Central memory CD8-positive, alpha-beta T cell (primary cell): ENCODE data around the gene CDKN2B-AS1.
"Not testable (repeated sequence)": the region's sequence is repeated elsewhere in the genome, so short reads cannot be mapped to it uniquely, and the experiment has no call there.

Source experiments
- ATAC-seq: fragments of 150-1000 bp; cut with Tn5 transposase; replicated peaks from 2 replicates; pipeline ENCODE4 v1.10.0; 2022; ENCODE audit warnings: mild to moderate bottlenecking, moderate FRiP score, moderate number of reproducible peaks; ENCODE audit not compliant: poor library complexity, severe bottlenecking; ENCODE audit errors: extremely low read depth
- DNase-seq, 2 donors: peaks; one replicate each; pipeline ENCODE4 v3.0.0; 2021; ENCODE audit warnings: low spot score in 2 of 2
- H3K27ac Mint-ChIP-seq: one replicate; pipeline ENCODE4 v1.8.0; 2022; ENCODE audit warnings: low read depth, mild to moderate bottlenecking, moderate library complexity, mixed read lengths
- H3K27me3 Mint-ChIP-seq: one replicate; pipeline ENCODE4 v1.8.0; 2022; ENCODE audit warnings: mixed read lengths
- H3K36me3 Mint-ChIP-seq: one replicate; pipeline ENCODE4 v1.8.0; 2022; ENCODE audit warnings: mild to moderate bottlenecking, moderate library complexity, mixed read lengths; ENCODE audit not compliant: insufficient read depth
- H3K4me1 Mint-ChIP-seq: one replicate; pipeline ENCODE4 v1.8.0; 2022; ENCODE audit warnings: mixed read lengths
- H3K4me3 Mint-ChIP-seq: one replicate; pipeline ENCODE4 v1.8.0; 2022; ENCODE audit warnings: mild to moderate bottlenecking, moderate library complexity, mixed read lengths
- H3K9me3 Mint-ChIP-seq: one replicate; pipeline ENCODE4 v1.8.0; 2022; ENCODE audit warnings: mixed read lengths

CDKN2B-AS1 gene

DNA sequence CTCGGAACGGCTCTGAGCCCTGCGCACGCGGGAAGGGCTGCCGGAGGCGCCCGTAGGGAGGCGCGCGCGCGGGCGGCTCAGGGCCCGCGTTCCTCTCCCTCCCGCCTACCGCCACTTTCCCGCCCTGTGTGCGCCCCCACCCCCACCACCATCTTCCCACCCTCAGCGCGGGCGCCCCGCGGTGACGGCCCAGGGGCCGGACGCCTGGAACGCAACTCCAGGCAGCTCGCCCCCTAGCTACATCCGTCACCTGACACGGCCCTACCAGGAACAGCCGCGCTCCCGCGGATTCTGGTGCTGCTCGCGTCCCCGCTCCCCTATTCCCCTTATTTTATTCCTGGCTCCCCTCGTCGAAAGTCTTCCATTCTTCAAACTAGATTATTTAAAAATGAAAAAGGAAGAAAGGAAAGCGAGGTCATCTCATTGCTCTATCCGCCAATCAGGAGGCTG, at the start of gene CDKN2B-AS1:
CDKN2B-AS1 (plus strand) TSS at position 236 of the 450 bp plus-strand sequence.
- peak within 1 kb of the TSS; percentile 97 for H3K27ac Mint-ChIP-seq
- peak within 1 kb of the TSS; percentile 96 for H3K4me3 Mint-ChIP-seq
- no peaks in the 10 kb centered on the region for H3K27me3 Mint-ChIP-seq
- peaks cover 10% of the 10 kb centered on the region for H3K36me3 Mint-ChIP-seq
- peaks cover 26% of the 10 kb centered on the region for H3K4me1 Mint-ChIP-seq
- ATAC-seq (peak; percentile 38), DNase-seq (peak in 1 of 2 donors; percentile 35)
- H3K9me3 Mint-ChIP-seq, result no peaks in the 10 kb centered on the region

DNA sequence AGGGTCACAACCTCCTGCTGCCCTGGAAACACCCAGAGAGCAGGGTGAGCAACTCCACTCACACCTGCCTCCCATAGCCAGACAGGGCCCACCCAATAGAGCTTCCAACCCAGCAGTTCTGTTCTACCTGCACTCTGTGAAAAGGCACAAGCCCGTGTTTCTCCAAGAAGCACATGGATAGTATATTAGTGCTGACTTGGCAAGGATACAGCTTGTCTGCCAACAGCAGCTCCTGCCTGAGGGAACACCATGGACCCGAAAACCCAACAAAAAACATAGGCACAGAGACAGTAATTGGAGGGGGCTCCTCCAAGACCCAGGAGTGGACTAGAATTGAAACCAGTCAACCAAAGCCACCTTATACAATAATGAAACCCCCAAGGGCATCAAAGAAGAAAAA, 49.0 kb upstream of the CDKN2B-AS1 start:
- Mint-ChIP-seq H3K4me3 (no peak overlapping the region), H3K27me3 (peaks cover 46% of the 10 kb centered on the region), H3K27ac (no peak overlapping the region), H3K9me3 (no peaks in the 10 kb centered on the region), H3K36me3 (no peaks in the 10 kb centered on the region), H3K4me1 (no peaks in the 10 kb centered on the region)
- ATAC-seq (no peak), DNase-seq (no peak)

DNA sequence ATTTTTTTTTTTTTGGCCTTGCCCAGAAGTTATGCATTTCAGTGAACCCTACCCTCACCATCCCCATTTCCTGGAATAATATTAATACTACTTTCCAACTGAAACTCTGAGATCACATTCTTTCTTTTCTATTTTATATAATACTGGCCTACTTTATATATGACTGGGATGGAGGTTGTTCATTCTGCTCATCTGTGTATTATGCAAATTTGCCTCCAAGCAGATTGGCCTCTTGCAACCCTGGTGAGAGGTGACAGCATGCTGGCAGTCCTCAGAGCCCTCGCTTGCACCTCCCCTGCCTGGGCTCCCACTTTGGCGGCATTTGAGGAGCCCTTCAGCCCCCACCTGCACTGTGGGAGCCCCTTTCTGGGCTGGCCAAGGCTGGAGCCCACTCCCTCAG, 35.8 kb upstream of the CDKN2B-AS1 start:
- no peaks in the 10 kb centered on the region for H3K9me3 Mint-ChIP-seq
- no peak overlapping the region for H3K27ac Mint-ChIP-seq
- peaks cover 6% of the 10 kb centered on the region for H3K36me3 Mint-ChIP-seq
- DNase-seq (no peak), ATAC-seq (no peak)
- H3K27me3 Mint-ChIP-seq, result peaks cover 53% of the 10 kb centered on the region
- no peaks in the 10 kb centered on the region for H3K4me1 Mint-ChIP-seq
- H3K4me3 Mint-ChIP-seq, result no peak overlapping the region

DNA sequence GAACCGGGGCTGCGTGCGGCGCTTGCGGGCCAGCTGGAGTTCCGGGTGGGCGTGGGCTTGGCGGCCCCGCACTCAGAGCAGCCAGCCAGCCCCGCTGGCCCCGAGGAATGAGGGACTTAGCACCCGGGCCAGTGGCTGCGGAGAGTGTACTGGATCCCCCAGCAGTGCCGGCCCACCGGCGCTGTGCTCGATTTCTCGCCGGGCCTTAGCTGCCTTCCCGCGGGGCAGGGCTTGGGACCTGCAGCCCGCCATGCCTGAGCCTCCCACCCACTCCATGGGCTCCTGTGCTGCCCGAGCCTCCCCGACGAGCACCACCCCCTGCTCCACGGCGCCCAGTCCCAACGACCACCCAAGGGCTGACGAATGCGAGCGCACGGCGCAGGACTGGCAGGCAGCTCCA, 35.3 kb upstream of the CDKN2B-AS1 start:
- not testable (repeated sequence) for H3K36me3 Mint-ChIP-seq
- peaks cover 53% of the 10 kb centered on the region for H3K27me3 Mint-ChIP-seq

DNA sequence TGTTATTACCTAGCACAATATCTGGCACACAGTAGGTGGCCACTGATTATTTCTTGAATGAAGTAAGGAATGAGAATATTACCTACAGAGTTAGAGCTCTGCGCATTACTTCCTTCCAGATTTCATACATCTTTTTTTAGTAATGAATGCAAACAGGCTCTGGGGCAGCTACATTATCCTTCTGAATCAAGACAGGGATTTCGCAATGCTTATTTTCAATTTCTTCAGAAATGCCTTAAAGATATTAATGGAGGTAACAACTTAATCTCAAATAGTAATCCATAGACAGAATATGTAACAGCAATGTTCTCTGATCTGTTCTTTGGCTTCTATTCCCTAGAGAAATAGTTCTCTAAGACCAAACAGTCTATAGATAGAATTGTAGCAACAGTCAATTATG, 33.0 kb upstream of the CDKN2B-AS1 start:
- Mint-ChIP-seq H3K27me3 (peaks cover 72% of the 10 kb centered on the region), H3K36me3 (peaks cover 16% of the 10 kb centered on the region), H3K9me3 (no peaks in the 10 kb centered on the region), H3K4me3 (no peak overlapping the region), H3K4me1 (peaks cover 10% of the 10 kb centered on the region), H3K27ac (no peak overlapping the region)
- DNase-seq (no peak), ATAC-seq (no peak)

More for the DNA sequence above, 35.3 kb upstream of the CDKN2B-AS1 start:
- H3K4me3 Mint-ChIP-seq, ATAC-seq, H3K27ac Mint-ChIP-seq, DNase-seq, H3K4me1 Mint-ChIP-seq, H3K9me3 Mint-ChIP-seq: not testable (repeated sequence)

DNA sequence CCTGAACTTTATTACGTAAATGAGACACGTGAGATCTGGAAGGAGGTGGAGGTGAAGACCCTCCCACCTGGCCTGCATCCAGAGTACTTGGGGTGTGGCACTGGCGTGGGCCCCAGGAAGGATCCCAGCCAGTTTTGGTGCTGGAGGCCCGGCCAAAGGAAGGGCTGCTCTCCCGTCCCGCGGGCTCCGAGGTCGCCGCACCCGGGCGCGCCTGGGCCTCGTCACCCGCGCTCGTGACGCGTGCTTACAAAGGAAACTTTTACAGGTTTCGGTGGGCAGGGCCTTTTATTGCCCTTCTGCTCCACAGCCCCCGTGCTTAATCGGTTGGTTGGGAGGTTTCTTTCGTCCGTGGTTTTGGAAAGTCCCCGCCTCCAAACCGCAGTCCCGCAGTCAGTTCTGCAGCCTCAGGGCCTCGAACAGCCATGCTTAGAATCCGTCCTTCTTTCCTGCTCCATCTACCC, 29.6 kb upstream of the CDKN2B-AS1 start:
- H3K27me3 Mint-ChIP-seq, result peaks cover 100% of the 10 kb centered on the region
- H3K27ac Mint-ChIP-seq, result no peak overlapping the region
- peak overlapping the region; percentile 69 for H3K4me3 Mint-ChIP-seq
- peaks cover 16% of the 10 kb centered on the region for H3K4me1 Mint-ChIP-seq
- H3K36me3 Mint-ChIP-seq, result peaks cover 32% of the 10 kb centered on the region
- peak in 1 of 2 donors; percentile 36 for DNase-seq
- ATAC-seq, result peak; percentile 72
- peaks cover 9% of the 10 kb centered on the region for H3K9me3 Mint-ChIP-seq

DNA sequence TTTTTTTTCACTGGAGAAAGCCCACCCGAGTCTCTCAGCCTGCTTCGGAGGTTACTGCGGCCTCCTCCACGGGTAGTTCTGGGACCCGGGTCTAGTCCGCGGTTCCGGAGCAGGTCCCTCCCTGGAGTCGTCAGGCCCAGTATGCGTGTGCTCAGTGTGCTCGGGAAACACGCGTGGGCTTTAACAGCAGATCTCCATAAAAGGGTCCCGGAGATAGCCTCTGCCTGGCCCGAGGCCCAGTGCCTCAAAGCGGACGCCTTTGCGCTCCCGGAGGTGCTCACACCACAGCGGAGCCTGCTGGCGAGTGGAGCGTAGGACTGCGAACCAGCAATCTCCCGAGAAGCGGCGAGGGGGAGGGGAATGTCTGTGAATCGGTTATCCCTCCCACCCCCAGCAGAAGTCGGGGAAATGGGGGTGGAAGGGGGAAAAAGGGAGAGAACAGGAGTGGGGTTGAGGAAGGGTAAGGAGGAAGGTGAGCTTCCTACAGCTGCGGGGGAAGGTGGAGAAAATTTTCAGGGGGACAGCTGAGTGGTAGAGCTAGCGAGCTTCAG, 29.1 kb upstream of the CDKN2B-AS1 start:
- ATAC-seq (peak; percentile 60), DNase-seq (no peak)
- Mint-ChIP-seq H3K27ac (no peak overlapping the region), H3K4me3 (peak overlapping the region; percentile 69), H3K4me1 (peaks cover 16% of the 10 kb centered on the region), H3K9me3 (peaks cover 12% of the 10 kb centered on the region), H3K36me3 (peaks cover 32% of the 10 kb centered on the region), H3K27me3 (peaks cover 100% of the 10 kb centered on the region)

DNA sequence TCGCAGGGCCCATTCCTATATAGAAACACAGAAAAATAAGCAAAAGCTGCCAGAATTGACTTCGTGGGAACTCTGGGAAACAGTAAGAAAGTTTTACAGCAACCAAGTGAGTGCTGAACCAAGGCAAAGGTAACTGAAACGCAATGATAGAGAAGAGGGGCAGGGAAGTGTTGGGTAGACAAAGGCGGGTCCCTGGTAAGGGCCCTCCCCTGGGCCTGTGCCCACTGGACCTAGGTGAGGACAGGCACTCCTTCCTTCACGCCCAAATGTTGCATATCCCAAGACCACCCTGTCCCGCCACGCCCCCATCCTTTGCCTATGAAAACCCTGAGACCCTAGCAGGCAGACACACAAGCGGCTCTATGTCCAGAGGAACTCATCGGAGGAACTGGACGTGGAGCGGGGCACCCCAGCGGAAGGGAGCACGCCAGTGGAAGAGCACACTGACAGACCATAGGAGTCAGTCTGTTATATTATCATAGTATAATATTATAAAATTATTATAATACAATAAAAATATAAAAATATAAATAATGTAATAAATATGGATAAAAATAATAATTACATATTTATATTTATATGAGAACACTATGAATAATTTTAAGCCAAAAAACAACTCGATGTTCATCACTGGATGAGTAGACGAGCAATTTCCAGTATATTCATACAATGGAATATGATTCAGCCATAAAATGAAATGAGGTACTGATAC, 28.3 kb upstream of the CDKN2B-AS1 start:
- Mint-ChIP-seq H3K27me3 (peaks cover 100% of the 10 kb centered on the region), H3K4me3 (peak overlapping the region; percentile 69), H3K4me1 (peaks cover 16% of the 10 kb centered on the region), H3K27ac (no peak overlapping the region), H3K36me3 (peaks cover 32% of the 10 kb centered on the region), H3K9me3 (peaks cover 12% of the 10 kb centered on the region)
- no peak for ATAC-seq
- no peak for DNase-seq

DNA sequence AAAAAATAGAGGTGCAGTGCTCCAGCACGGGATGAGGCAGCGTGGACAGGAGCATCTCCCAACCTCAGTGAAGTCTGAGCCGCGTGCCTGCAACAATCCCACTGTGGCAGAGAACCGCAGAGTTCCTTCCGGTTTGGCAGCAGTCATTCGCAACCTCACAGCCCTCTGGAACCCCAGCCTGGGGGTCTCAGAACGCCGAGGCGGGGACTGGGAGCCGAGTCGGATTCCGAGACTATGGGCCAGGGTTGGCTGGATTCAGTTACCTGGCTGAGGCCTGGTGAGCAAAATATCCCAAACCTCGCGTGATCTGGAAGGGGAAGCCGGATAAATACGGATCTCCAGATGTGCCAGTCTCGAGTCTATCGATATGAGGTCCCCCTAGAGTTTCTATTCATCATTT, 27.4 kb upstream of the CDKN2B-AS1 start:
- Mint-ChIP-seq H3K9me3 (peaks cover 12% of the 10 kb centered on the region), H3K27ac (no peak overlapping the region), H3K4me1 (peaks cover 16% of the 10 kb centered on the region), H3K27me3 (peaks cover 100% of the 10 kb centered on the region), H3K36me3 (peaks cover 34% of the 10 kb centered on the region), H3K4me3 (no peak overlapping the region)
- no peak for ATAC-seq
- no peak for DNase-seq

DNA sequence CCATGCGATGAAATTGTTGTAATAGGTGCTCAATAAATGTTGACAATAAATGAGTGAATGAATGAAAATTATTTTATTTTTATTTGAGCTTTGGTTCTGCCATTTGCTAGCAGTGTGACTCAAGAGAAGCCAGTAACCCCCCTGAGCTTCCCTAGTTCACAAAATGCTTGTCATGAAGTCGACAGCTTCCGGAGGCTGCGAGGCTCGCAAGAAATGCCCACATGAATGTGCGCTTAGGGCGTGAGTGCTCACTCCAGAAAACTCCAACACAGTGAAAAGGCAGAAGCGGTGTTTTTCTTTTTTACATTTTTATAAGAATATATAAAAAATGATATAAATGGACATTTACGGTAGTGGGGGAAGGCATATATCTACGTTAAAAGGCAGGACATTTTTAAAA, 26.9 kb upstream of the CDKN2B-AS1 start:
- H3K27ac Mint-ChIP-seq, result no peak overlapping the region

DNA sequence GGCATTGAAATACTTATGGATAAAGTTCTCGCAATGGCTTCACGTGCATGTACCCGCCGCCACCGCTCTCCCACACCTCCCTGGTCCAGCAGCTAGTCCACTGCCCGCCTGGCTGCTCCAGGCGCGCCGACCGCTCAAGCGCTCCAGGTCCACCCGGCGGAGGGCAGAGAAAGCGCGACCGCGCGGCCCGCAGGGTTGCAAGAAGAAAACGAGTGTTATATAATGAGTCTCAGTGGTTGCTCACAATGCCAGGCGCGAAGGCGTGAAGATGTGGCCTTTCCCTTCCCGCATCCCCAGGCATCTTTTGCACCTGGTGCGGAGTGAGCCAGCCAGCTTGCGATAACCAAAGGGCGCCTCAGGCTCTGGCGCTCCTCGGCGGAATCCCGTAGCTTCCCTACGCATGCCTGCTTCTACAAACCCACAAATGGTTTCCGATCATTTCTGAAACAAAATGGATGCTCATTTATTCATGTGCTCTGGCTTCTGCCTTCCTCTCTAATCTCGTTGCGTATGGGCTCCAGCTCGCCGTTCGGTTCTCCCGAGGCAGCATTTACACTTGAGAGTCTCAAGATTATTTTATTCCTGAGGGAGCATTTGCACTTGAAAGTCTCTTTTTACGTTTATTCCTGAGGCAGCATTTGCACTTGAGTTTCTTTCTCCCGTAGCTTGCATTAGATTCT, 26.1 kb upstream of the CDKN2B-AS1 start:
- Mint-ChIP-seq H3K36me3 (peaks cover 35% of the 10 kb centered on the region), H3K9me3 (peaks cover 12% of the 10 kb centered on the region), H3K27me3 (peaks cover 100% of the 10 kb centered on the region), H3K27ac (peak overlapping the region; percentile 3), H3K4me3 (no peak overlapping the region), H3K4me1 (peaks cover 16% of the 10 kb centered on the region)
- ATAC-seq (no peak), DNase-seq (no peak)

More for the DNA sequence above, 26.9 kb upstream of the CDKN2B-AS1 start:
- Mint-ChIP-seq H3K27me3 (peaks cover 100% of the 10 kb centered on the region), H3K36me3 (peaks cover 35% of the 10 kb centered on the region), H3K4me3 (no peak overlapping the region), H3K4me1 (peaks cover 16% of the 10 kb centered on the region), H3K9me3 (peaks cover 12% of the 10 kb centered on the region)
- ATAC-seq, result no peak
- no peak for DNase-seq

DNA sequence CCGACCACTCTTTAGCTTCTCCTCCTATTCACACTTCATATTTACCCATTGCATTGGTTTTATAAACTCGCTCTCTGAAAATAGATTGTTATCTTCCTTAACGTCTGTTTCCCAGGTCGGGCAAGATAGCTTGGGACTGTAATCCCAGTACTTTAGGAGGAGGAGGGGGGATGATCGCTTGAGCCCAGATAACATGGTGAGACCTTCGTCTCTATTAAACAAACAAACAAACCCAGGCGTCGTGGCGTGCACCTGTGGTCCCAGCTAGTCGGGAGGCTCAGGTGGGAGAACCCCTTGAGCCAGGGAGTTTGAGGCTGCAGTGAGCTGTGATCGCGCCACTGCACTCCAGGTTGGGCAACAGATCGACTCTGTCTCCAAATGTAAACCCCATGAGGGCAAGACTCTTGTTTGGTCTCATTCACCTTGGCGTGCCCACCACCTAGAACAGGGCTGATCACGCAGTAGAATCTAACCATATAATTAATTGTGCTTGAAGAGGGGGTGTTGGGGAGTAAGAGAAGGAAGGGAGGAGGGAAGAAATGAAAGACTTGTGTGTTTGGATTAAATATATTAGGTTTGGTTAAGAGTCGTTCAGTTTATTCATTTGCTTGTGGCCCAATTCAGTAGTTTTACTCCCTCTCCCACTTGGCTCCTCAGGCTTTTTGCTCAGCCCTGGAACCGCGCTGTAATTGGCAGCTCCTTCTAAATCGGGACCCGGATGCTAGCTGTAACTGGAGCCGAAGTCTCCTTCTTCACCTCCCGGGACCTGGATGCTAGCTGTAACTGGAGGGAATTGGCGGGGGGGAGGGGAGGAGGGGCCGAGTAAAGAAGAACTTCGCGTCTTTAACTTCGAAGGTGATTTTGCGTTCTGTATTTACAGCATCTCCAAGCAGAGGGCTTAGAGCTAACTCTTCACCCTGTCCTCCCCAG, 25.3 kb upstream of the CDKN2B-AS1 start:
- DNase-seq, result no peak
- Mint-ChIP-seq H3K4me1 (peaks cover 19% of the 10 kb centered on the region), H3K27me3 (peaks cover 100% of the 10 kb centered on the region), H3K27ac (peak overlapping the region; percentile 3), H3K36me3 (peaks cover 34% of the 10 kb centered on the region), H3K4me3 (no peak overlapping the region), H3K9me3 (peaks cover 12% of the 10 kb centered on the region)
- ATAC-seq, result no peak
